ENCODE results near the gene CTRB2.

DNA sequence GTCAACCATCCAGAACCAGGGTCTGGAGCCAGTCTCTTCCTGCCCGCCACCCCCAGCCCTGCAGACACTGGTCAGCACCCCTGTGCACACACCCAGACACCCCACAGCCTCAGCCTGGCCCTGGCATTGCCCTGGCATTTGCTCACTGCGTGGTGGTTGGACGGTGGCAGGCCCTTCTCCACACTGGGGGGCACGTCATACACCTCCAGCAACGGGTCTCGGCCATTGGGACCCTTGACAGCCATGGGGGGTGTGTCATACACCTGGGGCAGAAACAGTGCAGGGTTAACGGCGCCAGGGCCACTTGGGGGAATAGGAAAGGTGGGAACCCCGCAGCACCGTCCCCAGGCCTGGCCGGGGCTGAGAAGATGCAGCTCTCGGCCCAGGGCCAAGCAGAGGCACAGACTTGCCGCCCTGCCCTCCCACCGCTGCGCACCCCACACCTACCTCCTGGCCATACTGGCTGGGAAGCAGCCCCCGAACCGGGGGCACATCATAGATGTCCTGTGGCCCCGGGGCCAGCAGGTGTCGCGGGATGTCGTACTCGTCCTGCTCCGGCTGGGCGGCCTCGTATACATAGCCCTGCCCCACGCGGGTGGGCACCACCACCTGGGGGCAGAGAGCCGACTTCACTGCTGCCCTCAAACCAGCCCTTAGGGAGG is 29.9 kb upstream of the CTRB2 start:
- TF ChIP-seq EZH2 (IDR thresholded peaks at IDR 0.05; ENCODE audit: borderline replicate concordance, low read length) = no peak
- TF ChIP-seq, protein P1, sequence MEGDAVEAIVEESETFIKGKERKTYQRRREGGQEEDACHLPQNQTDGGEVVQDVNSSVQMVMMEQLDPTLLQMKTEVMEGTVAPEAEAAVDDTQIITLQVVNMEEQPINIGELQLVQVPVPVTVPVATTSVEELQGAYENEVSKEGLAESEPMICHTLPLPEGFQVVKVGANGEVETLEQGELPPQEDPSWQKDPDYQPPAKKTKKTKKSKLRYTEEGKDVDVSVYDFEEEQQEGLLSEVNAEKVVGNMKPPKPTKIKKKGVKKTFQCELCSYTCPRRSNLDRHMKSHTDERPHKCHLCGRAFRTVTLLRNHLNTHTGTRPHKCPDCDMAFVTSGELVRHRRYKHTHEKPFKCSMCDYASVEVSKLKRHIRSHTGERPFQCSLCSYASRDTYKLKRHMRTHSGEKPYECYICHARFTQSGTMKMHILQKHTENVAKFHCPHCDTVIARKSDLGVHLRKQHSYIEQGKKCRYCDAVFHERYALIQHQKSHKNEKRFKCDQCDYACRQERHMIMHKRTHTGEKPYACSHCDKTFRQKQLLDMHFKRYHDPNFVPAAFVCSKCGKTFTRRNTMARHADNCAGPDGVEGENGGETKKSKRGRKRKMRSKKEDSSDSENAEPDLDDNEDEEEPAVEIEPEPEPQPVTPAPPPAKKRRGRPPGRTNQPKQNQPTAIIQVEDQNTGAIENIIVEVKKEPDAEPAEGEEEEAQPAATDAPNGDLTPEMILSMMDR (conservative IDR thresholded peaks at IDR 0.05 in 1 of 2, IDR thresholded peaks at IDR 0.05 in 1 of 2; ENCODE audit: extremely low read depth in 1 of 2, insufficient read depth in 1 of 2, low read depth in 1 of 2, low read length in 2 of 2) = no peak
